ENCODE data around the gene OR51E1.

Gene OR51E1, protein sequence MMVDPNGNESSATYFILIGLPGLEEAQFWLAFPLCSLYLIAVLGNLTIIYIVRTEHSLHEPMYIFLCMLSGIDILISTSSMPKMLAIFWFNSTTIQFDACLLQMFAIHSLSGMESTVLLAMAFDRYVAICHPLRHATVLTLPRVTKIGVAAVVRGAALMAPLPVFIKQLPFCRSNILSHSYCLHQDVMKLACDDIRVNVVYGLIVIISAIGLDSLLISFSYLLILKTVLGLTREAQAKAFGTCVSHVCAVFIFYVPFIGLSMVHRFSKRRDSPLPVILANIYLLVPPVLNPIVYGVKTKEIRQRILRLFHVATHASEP

DNA sequence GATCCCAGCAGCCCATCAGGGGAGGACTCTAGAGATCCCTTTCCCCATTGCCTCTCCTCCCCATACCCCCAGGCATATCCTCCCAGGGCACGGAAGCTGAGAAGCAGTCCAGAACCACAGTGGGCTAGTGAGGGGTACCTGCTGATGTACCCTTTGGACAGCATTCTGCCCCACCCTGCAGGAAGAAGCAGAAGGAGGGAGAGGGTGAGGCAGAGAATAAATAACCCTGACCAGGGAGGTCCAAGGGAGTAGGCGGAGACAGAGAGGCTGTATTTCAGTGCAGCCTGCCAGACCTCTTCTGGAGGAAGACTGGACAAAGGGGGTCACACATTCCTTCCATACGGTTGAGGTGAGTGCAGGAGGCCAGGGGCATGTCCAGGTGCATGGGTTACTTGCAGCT is at the start of gene OR51E1:
TSS of gene OR51E1 (plus strand) at position 301 of the 400 bp plus-strand sequence. CDS start 8,545 bp downstream, outside the sequence.
- DNase-seq (ENCODE audit: extremely low read depth in 1 of 2, low read depth in 1 of 2), result no peak

DNA sequence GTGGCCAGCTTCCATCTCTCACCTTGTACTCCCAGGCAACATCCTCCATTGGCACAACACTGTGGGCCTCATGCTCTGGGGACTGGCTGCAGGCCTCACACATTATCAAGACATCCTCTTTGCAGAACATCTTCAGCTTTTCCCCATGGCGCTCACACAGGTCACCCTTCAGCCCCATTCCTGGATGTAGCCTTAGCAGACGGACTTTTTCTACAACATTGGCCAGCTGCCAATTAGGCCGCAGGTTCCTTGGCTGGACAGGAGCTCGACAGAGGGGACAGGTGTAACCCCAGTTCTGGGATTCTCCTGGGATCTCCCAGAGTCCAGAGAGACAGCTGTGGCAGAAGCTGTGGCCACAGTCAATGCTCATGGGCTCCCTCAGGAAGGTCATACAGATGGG is 38.7 kb upstream of the OR51E1 start:
- no peak for DNase-seq (ENCODE audit: extremely low read depth in 1 of 2, low read depth in 1 of 2)

DNA sequence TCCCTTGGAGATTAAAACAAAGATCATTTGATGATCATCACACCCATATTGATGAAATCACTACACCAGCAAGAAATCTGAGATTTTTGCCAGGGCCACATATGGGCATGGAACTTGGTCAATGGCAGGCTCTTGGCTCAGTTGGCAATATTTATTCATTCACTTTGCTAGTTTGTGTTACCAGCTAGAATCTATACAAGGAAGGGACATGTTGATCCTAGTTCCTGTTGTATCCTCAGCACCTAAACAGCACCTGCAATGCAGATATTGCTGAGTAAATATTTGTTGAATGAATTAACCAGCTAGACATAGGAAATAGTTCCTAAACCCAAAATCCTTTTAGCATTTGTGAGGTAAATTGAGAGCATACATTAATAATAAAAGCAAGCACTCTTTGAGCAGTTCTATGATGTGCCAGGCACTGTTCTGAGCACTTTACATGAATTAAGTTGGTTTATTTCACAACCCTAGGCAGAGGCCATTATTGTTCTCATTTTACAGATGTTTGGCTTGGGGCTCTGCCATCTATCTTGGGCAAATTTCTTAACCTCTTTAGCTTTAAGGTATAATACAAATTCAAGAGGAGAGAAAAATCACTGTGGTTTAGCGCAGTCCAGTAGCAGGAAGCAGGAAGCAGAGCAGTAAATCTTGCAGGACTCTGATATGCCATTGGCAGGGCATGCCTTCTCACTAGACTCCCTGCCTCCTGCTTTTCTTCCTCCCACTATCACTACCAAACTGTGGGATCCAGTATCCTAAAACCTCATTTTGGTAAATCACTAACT is 37.4 kb upstream of the OR51E1 start:
- no peak for DNase-seq (ENCODE audit: extremely low read depth in 1 of 2, low read depth in 1 of 2)

DNA sequence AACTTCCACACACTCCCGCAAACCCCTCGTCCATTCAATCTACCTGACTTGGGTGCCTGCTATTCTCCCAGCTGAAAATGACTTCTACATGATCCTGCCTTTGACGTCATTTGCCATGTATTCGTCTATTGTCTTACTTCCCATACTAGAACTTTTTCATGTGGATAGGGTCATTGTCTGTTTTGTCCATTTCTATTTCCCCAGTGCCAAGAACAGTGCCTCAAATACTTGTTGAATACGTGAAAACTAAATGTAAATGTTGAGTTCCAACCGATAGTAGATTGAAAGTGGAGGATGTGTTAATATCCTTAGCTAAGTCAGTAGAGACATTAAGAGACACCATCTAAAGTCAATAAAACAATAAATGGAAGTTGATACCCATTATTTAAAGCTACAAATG is 36.7 kb upstream of the OR51E1 start:
- no peak for DNase-seq (ENCODE audit: extremely low read depth in 1 of 2, low read depth in 1 of 2)

DNA sequence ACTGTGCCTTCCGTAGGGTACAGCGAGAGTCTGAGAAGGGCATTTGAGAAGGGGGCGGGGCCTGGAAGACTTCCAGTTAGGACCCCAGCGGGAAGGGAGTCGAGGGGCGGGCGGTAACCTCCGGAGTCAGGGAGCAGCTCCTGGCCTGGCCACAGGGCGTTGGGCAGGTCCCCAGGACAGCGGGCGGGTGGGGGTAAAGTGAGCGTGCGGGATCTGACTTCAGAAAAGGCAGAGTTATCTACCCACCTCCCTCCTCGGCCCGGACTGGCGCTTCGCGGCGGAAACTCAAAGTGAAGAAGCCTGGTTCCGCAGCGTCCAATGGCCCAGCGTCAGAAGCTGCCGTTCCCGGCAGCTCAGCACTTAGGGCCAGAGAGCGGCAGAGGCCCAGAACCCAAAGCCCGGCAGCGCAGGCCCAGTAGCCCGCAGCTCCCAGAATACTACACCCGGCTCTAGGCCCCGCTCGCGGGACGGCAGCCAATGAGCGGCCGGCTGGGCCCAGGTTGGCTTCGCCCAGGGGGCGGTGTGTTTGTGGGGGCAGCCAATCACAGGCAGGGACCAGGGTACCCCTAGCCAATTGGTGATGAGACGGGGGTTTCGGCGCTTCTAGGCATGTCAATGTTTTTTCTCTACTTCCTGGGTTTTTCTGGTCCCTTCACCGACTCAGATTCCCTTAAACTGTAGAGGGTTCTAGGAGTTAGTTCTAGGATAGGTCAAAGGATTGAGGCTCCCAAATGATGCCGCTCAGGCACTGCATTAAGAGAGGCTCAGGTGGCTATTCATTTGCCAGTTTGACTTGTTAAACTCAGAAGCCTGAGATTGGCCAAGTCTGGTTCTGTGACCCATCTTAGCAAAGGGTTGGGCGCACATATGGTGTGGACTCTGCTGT is 35.8 kb upstream of the OR51E1 start, which contains the start of gene TRIM68:
TSS of gene TRIM68 (minus strand) at position 451 of the 886 bp plus-strand sequence. CDS start 2,727 bp downstream, outside the sequence.
- DNase-seq (ENCODE audit: extremely low read depth in 1 of 2, low read depth in 1 of 2), result peak; percentile 87 to 93

DNA sequence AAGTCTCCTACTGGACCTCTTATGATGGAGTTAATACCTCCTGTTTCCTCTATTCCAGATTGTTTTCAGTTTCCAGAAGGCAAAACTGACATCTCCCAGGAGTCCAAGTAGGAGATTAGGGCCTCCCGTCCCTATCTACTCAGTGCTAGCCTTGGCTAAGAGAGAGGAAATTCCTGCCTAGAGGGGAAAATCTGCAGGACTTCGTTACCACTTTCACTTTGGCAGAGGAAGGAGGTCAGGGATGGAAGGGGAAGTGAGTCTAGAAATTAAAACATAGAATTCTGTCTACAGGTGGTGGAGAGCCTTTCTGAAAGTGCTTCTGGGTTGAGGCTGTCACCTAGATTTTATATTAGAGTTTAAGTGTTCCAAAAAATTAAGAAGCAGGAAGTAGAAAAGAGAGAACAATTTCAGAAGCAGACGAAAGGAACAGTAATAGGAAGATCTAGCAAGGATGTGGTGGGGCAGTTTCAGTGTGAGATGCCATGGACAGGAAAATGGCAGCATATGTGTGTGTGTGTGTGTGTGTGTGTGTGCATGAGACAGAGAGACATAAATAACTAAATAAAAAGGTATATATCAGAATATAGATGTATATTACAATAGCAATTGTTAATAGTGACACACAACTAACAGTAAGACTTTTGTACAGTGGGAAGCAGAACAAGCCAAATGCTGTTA is 33.4 kb upstream of the OR51E1 start:
- no peak for DNase-seq (ENCODE audit: extremely low read depth in 1 of 2, low read depth in 1 of 2)

DNA sequence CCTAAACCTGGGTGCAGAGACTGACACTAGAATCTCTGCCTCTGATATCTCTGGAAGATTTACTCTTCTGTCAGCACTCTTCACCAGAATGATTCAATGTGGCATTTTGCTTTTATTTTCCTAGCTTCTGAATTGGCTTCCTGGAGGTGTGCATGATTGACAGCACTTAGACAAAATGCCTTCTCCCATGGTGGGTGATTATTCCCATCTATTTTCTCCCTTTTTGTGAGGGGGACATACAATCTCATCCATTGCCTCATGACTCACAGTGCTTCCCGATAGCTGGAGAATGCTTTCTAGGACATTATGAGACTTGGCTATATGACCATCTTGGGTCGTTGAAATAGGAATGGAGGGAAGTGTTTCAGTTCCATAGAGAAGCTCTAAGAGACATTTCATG is 31.8 kb upstream of the OR51E1 start:
- DNase-seq (ENCODE audit: extremely low read depth in 1 of 2, low read depth in 1 of 2), result no peak

DNA sequence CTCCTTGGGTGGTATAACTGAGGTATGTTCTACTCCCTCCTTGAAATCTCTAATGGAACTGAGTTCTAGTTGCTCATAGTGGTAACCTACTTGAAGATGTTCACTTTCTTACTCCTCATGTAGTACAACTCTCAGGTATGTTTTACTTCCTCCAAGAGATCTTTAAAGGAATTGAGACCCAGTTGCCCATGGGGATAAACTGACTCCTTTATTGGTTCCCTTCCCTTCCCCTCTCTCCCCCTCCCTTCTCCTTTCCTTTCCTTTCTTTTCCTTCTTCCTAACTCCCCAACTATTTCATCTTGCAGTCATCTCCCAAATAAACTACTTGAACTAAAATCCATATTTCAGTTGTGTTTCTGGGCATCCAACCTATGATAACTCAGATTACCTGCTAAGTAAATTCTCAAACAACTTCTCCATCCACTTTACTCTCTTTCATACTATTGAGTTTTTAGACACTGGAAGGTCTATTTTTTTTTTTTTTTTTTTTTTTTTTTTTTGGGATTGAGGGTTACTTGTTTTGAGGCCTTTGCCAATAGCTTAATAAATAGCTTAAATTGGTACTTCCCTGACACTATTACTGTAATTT is 27.8 kb upstream of the OR51E1 start:
- DNase-seq (ENCODE audit: extremely low read depth in 1 of 2, low read depth in 1 of 2), result no peak

DNA sequence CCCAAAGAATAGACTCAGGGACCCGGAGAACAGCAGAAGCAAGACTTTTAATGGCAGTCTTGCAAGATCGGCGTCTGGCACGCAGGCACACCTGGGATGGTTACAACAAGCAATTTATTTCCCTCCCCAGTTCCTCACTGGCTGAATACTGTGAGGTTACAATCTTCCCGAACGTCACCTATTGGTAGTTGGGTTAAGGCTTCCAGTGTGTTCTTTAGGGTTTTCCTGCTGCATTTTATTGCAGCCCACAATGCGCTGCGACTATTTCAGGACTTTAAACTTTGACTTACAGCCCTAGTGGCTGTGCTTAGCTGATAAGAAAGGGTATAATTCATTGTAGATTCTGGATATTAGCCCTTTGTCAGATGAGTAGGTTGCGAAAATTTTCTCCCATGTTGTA is 24.3 kb upstream of the OR51E1 start:
- no peak for DNase-seq (ENCODE audit: extremely low read depth in 1 of 2, low read depth in 1 of 2)

DNA sequence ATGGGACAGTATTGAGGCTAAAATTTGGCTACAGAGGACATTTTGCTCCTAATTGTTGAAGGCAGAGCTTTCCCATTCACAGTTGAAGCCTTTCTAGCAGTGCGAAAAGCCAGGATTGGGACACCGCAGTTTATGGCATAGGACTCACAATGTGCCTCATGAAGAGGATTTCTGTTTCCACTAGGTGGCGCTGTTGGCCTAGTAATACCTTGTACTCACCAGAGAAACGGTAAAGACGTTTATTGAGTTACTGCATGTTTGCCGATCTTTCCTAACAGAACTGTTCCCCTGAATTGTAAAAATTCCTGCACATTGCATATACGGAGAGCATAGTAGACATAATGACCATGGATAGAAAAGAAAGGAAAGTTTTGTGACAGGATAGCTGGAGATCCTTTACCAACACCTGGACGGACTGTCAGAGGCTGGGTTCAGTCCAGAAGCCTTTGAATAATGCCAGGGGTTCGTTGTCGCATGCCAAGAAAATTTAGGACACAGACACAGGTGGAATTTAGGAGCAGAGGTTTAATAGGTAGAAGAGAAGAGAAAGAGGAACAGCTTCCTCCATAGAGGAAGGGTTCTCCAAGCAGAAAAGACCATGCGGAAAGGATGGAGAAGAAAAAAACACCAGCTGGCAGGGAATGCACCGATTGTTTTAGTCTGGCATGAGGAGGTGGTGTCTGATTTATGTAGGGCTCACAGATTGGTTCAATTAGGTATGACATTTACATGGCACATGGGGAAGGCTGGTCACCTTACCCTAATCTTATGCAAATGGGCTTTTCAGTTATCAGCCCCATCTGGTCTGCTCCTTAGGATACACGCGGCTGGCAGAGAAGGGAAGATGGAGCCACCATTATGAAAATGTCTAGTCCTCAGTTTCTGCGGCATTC is 17.3 kb upstream of the OR51E1 start:
- DNase-seq (ENCODE audit: extremely low read depth in 1 of 2, low read depth in 1 of 2), result peak in 1 of 2 donors; percentile 29

DNA sequence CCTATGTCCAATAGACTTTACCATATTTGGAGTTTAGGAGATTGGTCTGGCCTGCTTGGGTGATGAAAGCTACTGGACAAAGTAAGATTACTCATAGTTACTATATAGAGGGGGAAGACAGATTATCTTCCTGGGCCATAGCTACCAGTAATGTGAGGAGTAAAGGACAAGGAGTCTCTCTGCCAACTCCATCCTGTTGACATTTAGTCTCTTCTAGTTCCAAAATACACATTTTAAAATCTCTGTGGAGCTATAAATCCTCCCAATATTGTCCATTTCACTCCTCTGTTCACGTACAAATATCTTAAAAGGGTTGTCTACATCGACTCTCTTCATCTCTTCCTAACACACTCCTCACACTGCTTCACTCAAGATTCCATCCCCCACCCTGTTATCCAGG is 7.6 kb upstream of the OR51E1 start:
- DNase-seq (ENCODE audit: extremely low read depth in 1 of 2, low read depth in 1 of 2), result no peak

DNA sequence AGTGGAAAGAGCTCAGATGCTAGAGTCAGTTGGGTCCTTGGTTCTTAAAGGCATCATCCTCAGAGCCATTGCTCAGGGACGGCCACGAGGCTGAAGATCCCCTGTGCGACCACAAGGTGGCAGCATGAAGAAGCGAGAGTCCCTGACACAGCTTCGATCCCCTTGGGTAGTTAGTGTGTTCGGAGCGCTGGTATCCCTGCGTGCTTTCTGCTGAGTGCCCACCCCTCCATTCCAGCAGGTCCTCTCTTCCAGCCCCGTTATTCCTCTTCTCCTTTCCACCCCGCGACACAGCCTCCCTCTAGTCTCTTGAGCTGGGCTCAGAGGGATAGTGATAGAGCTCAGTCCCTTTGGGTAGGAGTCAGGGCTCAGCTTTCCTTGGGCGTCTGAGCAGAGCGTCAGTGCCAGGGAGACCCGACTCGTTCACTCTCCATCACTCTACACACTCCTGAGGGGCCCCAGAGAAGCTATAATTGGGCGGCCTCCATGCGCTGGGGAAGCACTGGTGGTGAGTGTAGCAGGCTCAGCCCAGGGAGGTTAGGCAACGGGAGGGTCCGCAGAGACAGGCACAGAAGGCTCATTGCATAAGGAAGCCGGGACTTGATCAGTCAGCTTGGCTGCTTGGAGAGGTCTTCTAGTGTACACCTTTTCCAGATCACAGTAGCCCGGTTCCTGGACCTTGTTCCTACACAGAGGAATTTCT is 6.7 kb upstream of the OR51E1 start, which contains the start of gene OR51D1:
TSS of gene OR51D1 (plus strand) at position 516 of the 700 bp plus-strand sequence. CDS start 2,314 bp downstream, outside the sequence.
- DNase-seq (ENCODE audit: extremely low read depth in 1 of 2, low read depth in 1 of 2), result peak in 1 of 2 donors; percentile 34

DNA sequence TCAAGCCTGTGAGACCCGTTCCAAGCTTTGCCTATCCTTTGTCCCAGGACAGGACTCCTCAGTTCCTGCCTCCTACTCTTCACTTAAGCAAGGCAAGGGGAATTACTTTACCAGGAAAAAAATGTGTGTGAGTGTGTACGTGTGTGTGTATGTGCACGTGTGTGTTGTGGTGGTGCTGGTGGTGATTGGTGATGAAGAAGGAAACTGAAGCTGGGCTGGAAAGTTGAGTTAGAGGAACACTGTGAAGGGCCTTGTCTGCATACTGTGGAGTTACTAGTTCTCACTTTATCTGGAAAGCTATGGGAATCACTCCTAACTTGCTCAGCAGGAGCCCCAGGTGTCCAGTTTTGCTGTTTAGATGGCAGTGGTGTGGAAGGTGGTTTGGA is 6.1 kb upstream of the OR51E1 start:
- DNase-seq (ENCODE audit: extremely low read depth in 1 of 2, low read depth in 1 of 2), result no peak

DNA sequence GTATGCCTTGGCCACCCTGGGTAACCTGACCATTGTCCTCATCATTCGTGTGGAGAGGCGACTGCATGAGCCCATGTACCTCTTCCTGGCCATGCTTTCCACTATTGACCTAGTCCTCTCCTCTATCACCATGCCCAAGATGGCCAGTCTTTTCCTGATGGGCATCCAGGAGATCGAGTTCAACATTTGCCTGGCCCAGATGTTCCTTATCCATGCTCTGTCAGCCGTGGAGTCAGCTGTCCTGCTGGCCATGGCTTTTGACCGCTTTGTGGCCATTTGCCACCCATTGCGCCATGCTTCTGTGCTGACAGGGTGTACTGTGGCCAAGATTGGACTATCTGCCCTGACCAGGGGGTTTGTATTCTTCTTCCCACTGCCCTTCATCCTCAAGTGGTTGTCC is 3.9 kb upstream of the OR51E1 start:
- DNase-seq (ENCODE audit: extremely low read depth in 1 of 2, low read depth in 1 of 2), result no peak

DNA sequence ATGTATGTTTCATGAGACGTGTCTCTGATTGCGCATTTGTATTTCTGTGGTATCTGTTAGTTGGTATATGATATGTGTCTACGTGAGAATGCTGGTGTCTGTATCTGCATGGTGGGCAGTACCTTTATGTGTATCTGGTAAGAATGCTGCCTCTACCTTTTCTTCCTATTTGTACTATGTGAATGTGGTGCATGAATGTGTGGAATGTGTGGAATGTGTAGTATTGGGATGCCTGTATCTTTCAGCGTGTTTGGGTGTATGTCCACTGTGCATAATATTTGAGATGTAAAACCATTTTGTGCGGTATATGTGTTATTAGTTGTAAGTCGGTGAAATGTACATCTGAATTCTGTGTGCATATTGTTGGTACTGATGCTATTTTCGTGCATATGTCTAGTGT is 2.3 kb upstream of the OR51E1 start:
- DNase-seq (ENCODE audit: extremely low read depth in 1 of 2, low read depth in 1 of 2), result no peak

DNA sequence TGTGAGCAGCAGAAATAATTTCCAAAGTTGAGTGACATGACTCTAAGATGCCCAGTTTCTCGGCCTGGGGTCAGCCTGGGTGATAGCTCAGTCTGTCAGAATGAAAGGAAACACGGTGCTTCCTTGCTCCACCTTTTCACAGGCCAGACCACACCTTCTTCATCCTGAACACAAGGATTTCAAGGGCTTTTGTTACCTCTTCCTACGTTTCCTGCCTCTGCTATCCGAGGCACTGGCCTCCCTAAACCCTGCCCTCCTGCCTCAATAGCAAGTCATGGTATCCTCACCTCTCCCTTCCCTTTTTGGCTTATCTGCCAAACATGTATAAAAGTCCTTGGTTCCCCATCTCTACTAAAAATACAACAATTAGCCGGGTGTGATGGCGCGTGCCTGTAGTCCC is 1.7 kb upstream of the OR51E1 start:
- no peak for DNase-seq (ENCODE audit: extremely low read depth in 1 of 2, low read depth in 1 of 2)

DNA sequence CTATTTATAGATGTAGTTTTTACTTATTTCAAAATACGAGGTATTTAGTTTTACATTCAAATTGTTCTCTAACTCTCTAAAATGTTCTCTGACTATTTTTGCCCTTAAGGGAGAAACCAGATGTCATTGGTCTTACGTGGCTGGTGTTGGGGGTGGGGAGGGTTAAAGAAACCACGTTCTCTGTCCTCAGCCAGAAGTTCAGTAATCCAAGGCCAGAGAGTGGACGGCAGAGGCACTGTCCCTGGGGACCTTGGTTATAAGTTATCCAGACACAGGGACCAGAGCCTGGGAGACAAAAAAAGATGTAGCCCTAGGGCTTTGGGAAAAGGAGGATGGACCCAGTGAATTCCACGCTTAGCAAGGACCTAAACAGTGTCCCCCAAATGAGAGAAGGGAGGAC is 706 bp upstream of the OR51E1 start:
- DNase-seq (ENCODE audit: extremely low read depth in 1 of 2, low read depth in 1 of 2), result no peak

DNA sequence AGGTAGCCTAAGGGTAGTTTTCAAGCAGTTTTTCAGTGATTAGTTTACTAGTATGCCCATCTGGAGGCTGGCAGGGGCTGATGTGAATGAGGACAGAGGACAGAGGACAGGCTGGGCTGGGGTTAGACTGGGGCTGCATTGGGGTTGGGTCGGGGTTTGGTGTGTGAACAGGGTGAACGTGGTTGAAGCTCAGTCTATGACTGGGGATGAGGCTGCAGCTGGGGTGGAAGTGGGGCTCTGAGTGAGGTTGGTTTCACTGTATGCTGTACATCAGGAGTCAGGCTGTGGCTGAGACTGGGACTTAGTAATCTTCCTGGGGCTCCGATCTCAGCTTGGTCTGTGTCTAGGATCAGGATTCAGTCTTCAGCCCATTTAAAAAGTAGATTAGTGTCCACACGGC is 451 bp downstream of the OR51E1 start:
- DNase-seq (ENCODE audit: extremely low read depth in 1 of 2, low read depth in 1 of 2), result no peak

DNA sequence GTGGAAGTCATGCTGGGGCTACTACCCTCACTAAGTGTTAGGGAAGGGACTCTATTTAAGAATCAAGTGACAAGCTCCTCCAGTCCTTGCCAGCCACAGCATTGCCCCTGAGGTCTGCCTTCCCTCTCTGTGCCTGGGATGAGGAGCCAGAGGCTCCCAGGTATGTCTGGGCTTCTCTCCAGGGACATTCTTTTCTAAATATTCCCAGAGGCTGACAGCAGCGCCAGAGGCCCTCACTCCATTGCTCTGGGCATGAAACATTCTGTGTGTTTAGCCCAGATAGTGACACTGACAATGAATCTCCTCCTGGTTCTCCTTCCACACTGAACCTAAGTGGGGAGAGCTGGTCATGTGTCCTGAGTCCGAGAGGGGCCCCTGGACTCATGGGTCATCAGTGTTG is 2.2 kb downstream of the OR51E1 start:
- no peak for DNase-seq (ENCODE audit: extremely low read depth in 1 of 2, low read depth in 1 of 2)

All from stimulated activated CD8-positive, alpha-beta memory T cell treated with anti-CD3 and anti-CD28 coated beads, Interleukin-7, amount 100 ng/mL, for 48 hours (primary cell).